Lower leg skin (tissue), 3 donors: ENCODE measurements around the gene NPAS3.

Experiments used
- POLR2A ChIP-seq, 2 donors: fragments of 450-650 bp; IDR thresholded peaks; one replicate each; pipeline ENCODE4 v1.6.1; 2016 to 2017; ENCODE audit warnings: antibody characterized with exemption in 2 of 2, mild to moderate bottlenecking in 1 of 2, moderate library complexity in 1 of 2
- TF ChIP-seq, protein P1 (sequence below), 3 donors: fragments of 450-650 bp; IDR thresholded peaks; one replicate each; pipeline ENCODE4 v1.5.1; 2016; ENCODE audit warnings: antibody characterized with exemption in 3 of 3, mild to moderate bottlenecking in 3 of 3, moderate library complexity in 2 of 3

DNA sequence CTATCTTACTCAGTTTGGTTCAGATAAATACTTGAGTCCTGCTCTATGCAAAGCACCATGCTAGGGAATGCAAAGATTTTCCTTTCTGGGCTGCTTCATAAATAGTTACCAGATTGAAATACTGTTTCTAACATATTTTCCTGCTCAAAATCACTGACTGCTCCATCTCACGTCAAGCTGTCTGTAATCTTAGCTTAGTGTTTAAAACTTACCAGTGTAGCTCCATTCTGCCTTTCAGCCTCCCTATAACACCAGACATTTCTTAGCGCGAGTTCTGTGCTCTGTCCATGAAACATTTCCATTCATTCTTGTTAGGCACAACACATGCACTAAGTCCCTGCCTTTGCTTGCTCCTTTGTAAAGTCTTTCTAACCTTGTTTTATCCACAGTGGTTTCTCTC is 129.4 kb downstream of the NPAS3 start:
- TF ChIP-seq POLR2A (IDR thresholded peaks at IDR 0.05), result no peak
- TF ChIP-seq, protein P1, sequence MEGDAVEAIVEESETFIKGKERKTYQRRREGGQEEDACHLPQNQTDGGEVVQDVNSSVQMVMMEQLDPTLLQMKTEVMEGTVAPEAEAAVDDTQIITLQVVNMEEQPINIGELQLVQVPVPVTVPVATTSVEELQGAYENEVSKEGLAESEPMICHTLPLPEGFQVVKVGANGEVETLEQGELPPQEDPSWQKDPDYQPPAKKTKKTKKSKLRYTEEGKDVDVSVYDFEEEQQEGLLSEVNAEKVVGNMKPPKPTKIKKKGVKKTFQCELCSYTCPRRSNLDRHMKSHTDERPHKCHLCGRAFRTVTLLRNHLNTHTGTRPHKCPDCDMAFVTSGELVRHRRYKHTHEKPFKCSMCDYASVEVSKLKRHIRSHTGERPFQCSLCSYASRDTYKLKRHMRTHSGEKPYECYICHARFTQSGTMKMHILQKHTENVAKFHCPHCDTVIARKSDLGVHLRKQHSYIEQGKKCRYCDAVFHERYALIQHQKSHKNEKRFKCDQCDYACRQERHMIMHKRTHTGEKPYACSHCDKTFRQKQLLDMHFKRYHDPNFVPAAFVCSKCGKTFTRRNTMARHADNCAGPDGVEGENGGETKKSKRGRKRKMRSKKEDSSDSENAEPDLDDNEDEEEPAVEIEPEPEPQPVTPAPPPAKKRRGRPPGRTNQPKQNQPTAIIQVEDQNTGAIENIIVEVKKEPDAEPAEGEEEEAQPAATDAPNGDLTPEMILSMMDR (IDR thresholded peaks at IDR 0.05), result no peak
